BLaER1 (cell line): ENCODE measurements around the gene CD6.
A peak's percentile ranks its signal among the peaks of the same experiment; 100 is the strongest.

Experiments
- H3K27ac ChIP-seq: shearing (Covaris generic); formaldehyde crosslinking; 2 replicates; pipeline ENCODE4 v1.8.1; 2022
- H3K27me3 ChIP-seq: shearing (Covaris generic); formaldehyde crosslinking; 2 replicates; pipeline ENCODE4 v1.8.1; 2022
- H3K36me3 ChIP-seq: shearing (Covaris generic); formaldehyde crosslinking; 2 replicates; pipeline ENCODE4 v1.8.1; 2022
- H3K4me1 ChIP-seq: shearing (Covaris generic); formaldehyde crosslinking; 2 replicates; pipeline ENCODE4 v1.8.1; 2022
- H3K4me2 ChIP-seq: shearing (Covaris generic); formaldehyde crosslinking; 2 replicates; pipeline ENCODE4 v1.8.1; 2022
- H3K4me3 ChIP-seq: shearing (Covaris generic); formaldehyde crosslinking; 2 replicates; pipeline ENCODE4 v1.8.1; 2022
- H3K9ac ChIP-seq: shearing (Covaris generic); formaldehyde crosslinking; 2 replicates; pipeline ENCODE4 v1.8.1; 2022
- H3K9me3 ChIP-seq: shearing (Covaris generic); formaldehyde crosslinking; 2 replicates; pipeline ENCODE4 v1.8.1; 2022
- H4K20me1 ChIP-seq: shearing (Covaris generic); formaldehyde crosslinking; 2 replicates; pipeline ENCODE4 v1.8.1; 2022
- Cebpa-rat ChIP-seq: shearing (Covaris generic); IDR thresholded peaks from 2 replicates; pipeline ENCODE4 v1.8.1; 2022

The CD6 gene

DNA sequence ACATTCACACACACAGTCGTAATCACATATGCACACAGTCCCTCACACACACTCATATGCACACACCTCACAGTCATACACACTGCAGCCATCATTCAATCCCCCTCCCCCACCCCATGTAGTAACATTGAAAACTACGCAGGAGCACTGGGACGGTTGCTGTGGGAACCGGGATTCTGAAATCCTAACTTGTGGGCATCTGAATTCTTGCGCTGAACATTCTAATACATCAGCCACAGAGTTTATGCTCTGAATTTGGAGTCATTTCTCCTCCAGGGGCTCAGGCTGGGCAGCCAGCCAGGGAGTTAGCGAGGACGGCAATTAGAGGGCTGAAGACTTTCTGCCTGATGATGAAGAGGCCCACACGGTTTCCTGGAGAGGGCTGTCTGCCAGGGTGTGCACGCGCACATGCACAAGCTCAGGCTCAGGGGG lies 32.7 kb downstream of the CD6 start:
- peaks cover 45% of the 10 kb centered on the region for H3K4me1 ChIP-seq
- H3K27ac ChIP-seq, result peak overlapping the region; percentile 56
- peak overlapping the region; percentile 76 for H3K4me2 ChIP-seq
- peak overlapping the region; percentile 17; the same call in 1 of the 2 replicates for H3K9ac ChIP-seq
- TF ChIP-seq Cebpa-rat, result no peak
- no peaks in the 10 kb centered on the region for H3K9me3 ChIP-seq
- H3K4me3 ChIP-seq, result no peak overlapping the region
- H3K27me3 ChIP-seq, result peaks cover 31% of the 10 kb centered on the region
- H4K20me1 ChIP-seq, result no peaks in the 10 kb centered on the region
- no peaks in the 10 kb centered on the region for H3K36me3 ChIP-seq

- Histone ChIP-seq H3K36me3 (no peaks in the 10 kb centered on the region), H3K4me1 (peaks cover 45% of the 10 kb centered on the region), H3K4me2 (peak overlapping the region; percentile 76), H4K20me1 (no peaks in the 10 kb centered on the region), H3K9me3 (no peaks in the 10 kb centered on the region), H3K27me3 (peaks cover 35% of the 10 kb centered on the region), H3K9ac (peak overlapping the region; percentile 17; the same call in 1 of the 2 replicates), H3K4me3 (no peak overlapping the region), H3K27ac (peak overlapping the region; percentile 56)
- no peak for TF ChIP-seq Cebpa-rat
Measured at GRCh38 chr11:61004761-61005181, 33.3 kb downstream of the CD6 start.

- Histone ChIP-seq H4K20me1 (no peaks in the 10 kb centered on the region), H3K4me3 (peak overlapping the region; percentile 47), H3K9ac (no peak overlapping the region), H3K9me3 (no peaks in the 10 kb centered on the region), H3K27me3 (peaks cover 45% of the 10 kb centered on the region), H3K4me1 (peaks cover 58% of the 10 kb centered on the region), H3K4me2 (peak overlapping the region; percentile 80), H3K27ac (no peak overlapping the region), H3K36me3 (no peaks in the 10 kb centered on the region)
- no peak for TF ChIP-seq Cebpa-rat
Measured at GRCh38 chr11:61007383-61007955, 36.0 kb downstream of the CD6 start.

DNA sequence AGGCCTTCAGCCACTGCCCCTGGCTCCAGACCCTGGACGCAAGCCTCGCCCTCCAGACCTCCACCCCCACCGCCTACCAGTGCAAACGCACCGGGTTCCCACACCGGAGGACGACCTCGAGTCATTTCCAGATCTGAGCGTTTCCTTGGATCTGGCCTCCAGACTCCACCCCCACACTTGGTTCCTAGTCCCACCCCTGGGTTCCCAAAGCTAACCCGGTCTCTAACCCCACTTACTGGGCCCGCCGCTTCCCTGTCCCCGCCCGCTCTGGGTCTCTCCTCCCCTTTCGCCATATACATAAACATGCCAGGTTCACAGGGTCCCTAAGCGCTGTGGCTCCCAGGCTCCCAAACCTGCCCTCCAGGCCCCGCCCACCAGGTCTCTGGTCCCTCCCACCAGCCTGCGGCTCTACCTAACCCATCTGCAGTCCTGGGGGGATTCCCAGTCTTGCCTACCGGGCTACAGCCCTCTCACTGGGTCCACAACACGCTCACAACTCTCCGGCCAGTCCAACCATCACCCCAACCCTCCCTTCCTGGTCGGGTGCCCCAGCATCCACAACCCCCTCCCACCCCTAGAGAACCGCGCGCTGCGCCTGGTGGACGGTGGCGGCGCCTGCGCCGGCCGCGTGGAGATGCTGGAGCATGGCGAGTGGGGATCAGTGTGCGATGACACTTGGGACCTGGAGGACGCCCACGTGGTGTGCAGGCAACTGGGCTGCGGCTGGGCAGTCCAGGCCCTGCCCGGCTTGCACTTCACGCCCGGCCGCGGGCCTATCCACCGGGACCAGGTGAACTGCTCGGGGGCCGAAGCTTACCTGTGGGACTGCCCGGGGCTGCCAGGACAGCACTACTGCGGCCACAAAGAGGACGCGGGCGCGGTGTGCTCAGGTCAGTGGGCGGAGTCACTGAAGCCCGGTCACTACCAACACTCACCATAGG lies 36.7 kb downstream of the CD6 start:
- peak overlapping the region; percentile 47; the same call in 1 of the 2 replicates for H3K4me3 ChIP-seq
- H3K36me3 ChIP-seq, result no peaks in the 10 kb centered on the region
- peak overlapping the region; percentile 80 for H3K4me2 ChIP-seq
- no peak overlapping the region for H3K9ac ChIP-seq
- no peak for TF ChIP-seq Cebpa-rat
- H3K9me3 ChIP-seq, result no peaks in the 10 kb centered on the region
- no peak overlapping the region for H3K27ac ChIP-seq
- H3K27me3 ChIP-seq, result peaks cover 48% of the 10 kb centered on the region
- no peaks in the 10 kb centered on the region for H4K20me1 ChIP-seq
- H3K4me1 ChIP-seq, result peaks cover 64% of the 10 kb centered on the region

DNA sequence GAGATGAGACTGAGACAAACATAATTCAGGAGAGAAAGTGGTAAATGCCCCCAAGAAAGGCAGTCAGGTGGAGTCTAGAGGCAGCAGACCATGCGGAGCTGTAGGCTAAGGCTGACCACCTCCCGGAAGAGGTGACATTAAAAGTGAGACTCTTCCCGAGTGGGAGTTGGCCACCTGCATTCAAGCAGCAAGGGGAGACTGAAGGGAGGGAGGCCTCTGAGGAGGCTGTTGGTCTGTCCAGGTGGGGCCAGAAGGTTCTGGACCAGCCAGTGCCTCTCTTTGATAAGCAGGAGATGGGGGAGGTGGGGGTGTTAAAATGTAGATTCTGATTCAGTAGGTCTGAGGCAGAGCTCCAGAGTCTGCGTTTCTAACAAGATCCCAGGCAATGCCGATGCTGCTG lies 37.5 kb downstream of the CD6 start:
- H3K4me2 ChIP-seq, result peak overlapping the region; percentile 11; the same call in 1 of the 2 replicates
- no peak overlapping the region for H3K4me3 ChIP-seq

GRCh38 chr11:61009392-61010275 lies 38.2 kb downstream of the CD6 start:
- TF ChIP-seq Cebpa-rat, result no peak
- Histone ChIP-seq H3K9ac (no peak overlapping the region), H3K4me2 (no peak overlapping the region), H4K20me1 (no peaks in the 10 kb centered on the region), H3K4me1 (peaks cover 53% of the 10 kb centered on the region), H3K27ac (no peak overlapping the region), H3K27me3 (peaks cover 48% of the 10 kb centered on the region), H3K9me3 (no peaks in the 10 kb centered on the region), H3K36me3 (no peaks in the 10 kb centered on the region), H3K4me3 (no peak overlapping the region)

More for the DNA sequence above, 37.5 kb downstream of the CD6 start:
- Histone ChIP-seq H3K27ac (no peak overlapping the region), H3K27me3 (peaks cover 48% of the 10 kb centered on the region), H4K20me1 (no peaks in the 10 kb centered on the region), H3K9ac (no peak overlapping the region), H3K36me3 (no peaks in the 10 kb centered on the region), H3K9me3 (no peaks in the 10 kb centered on the region), H3K4me1 (peaks cover 59% of the 10 kb centered on the region)
- TF ChIP-seq Cebpa-rat, result no peak

DNA sequence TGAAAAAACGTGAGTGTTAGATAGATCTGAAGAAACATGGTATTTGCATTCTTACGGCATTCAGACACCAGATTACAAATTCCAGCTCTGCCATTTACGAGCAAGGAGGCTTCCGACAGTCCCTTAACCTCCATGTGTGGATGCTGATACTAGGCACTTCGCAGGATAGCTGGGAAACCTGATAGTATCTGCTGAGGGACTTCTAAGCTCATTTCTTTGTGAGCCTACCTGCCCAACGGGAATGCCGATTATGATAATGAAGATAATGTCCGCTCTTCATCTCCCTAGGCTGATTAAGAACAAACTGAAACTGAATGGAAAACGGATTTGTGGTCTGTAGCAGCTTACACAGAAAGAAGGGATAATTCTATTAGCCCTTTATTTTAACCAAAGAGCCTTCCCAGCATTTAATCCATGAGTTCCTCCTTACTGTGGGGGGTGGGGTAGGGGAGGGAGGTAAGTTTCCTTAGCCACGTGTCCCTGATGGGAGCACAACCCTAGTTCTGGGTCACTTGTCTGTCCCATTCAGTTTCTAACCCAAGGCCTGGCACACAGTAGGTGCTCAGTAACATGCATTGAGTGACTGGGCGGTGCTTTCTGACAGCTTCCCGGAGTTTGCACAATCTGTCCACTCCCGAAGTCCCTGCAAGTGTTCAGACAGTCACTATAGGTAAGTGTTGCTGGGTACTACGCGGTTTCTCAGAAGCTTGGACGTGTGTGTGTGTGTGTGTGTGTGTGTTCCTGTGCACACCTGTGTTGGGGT lies 39.2 kb downstream of the CD6 start:
- Histone ChIP-seq H3K36me3 (no peaks in the 10 kb centered on the region), H3K9ac (no peak overlapping the region), H3K4me1 (peaks cover 43% of the 10 kb centered on the region), H4K20me1 (no peaks in the 10 kb centered on the region), H3K4me3 (no peak overlapping the region), H3K4me2 (no peak overlapping the region), H3K9me3 (no peaks in the 10 kb centered on the region), H3K27me3 (peaks cover 48% of the 10 kb centered on the region), H3K27ac (no peak overlapping the region)
- TF ChIP-seq Cebpa-rat, result no peak

DNA sequence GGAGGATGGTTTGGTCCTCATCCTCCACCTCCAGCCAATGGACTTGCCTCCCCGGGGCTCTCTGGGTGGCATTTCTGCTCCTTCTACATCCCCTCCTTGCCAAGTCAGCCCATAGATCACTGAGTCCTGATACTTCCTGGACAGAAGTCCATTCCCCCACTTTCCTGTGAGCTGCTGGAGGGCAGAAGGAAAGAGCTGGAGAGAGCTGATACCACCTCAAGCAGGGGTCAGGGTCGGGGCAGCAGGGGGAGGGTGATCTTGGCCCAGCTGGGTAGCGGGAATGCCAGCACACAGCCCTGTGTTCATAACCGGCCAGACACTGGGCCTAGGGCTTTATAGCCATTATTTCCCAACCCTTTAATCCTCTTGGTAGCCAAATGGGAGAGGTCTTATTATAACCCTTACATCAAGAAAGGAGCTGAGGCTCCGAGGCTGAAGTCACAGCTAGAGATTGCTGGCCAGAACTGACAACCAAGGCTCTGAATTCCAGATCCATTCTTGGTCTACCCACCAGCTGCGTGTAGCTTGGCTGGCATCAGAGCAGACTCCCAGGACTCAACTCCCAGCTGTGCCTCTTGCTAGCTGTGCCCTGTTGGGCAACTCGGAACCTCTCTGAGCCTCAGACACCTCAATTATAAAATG lies 39.9 kb downstream of the CD6 start:
- Histone ChIP-seq H3K27ac (no peak overlapping the region), H3K27me3 (peaks cover 46% of the 10 kb centered on the region), H3K4me2 (peak overlapping the region; percentile 77), H3K4me1 (peaks cover 43% of the 10 kb centered on the region), H3K9me3 (no peaks in the 10 kb centered on the region), H3K36me3 (no peaks in the 10 kb centered on the region), H3K9ac (peak overlapping the region; percentile 50; the same call in 1 of the 2 replicates), H3K4me3 (no peak overlapping the region), H4K20me1 (no peaks in the 10 kb centered on the region)
- TF ChIP-seq Cebpa-rat, result no peak
